IMR-90 (cell line): ENCODE data around the gene RELCH.

Experiments
- CTCF ChIP-seq: conservative IDR thresholded peaks from 2 replicates; pipeline ENCODE4 v1.5.1; 2012; ENCODE audit warnings: mild to moderate bottlenecking, low read depth, low read length, improper control_type of control experiment
- MAFK ChIP-seq: IDR thresholded peaks from 2 replicates; pipeline ENCODE4 v1.6.1; 2012; ENCODE audit warnings: low read depth, low read length, improper control_type of control experiment
- POLR2A ChIP-seq: IDR thresholded peaks from 2 replicates; pipeline ENCODE4 v1.6.1; 2012; ENCODE audit warnings: mild to moderate bottlenecking, low read depth, low read length
- TF ChIP-seq, protein P1 (sequence below): fragments of 150-350 bp; IDR thresholded peaks from 2 replicates; pipeline ENCODE4 v1.6.1; 2017; ENCODE audit warnings: mild to moderate bottlenecking, antibody characterized with exemption, low read length, low read depth

DNA sequence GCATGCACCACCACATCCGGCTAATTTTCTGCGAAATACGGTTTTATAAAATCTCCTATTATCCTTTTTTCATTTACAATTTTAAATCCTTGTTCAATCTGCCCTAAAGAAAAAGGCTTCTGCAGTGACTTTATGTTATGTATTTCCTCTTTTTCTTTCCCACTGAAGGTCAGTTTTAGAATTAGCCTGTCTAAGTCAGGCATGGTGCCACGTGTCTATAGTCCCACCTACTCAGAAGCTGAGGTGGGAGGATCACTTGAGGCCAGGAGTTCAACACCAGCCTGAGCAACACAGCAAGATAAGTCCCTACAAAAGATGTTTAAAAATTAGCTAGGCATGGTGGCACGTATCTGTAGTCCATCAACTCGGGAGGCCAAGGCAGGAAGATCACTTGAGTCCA, 98.2 kb downstream of the RELCH start:
- TF ChIP-seq POLR2A (no peak), MAFK (no peak), CTCF (no peak)
- TF ChIP-seq, protein P1, sequence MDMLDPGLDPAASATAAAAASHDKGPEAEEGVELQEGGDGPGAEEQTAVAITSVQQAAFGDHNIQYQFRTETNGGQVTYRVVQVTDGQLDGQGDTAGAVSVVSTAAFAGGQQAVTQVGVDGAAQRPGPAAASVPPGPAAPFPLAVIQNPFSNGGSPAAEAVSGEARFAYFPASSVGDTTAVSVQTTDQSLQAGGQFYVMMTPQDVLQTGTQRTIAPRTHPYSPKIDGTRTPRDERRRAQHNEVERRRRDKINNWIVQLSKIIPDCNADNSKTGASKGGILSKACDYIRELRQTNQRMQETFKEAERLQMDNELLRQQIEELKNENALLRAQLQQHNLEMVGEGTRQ: no peak
